ENCODE data around the gene PEMT. TPM values are rescaled to one million over a fixed set of nuclear protein-coding genes. Genes with fewer than 3 reads are reported as not detected.

Gene PEMT
- total and polyA plus RNA-seq, 9 donors: 6.6 to 62.8 (median 32.5) TPM

- Histone ChIP-seq H3K27ac (no peak overlapping the region), H3K36me3 (no peaks in the 10 kb centered on the region), H3K4me1 (ENCODE audit: insufficient read depth) (peaks cover 4% of the 10 kb centered on the region), H3K9me3 (no peaks in the 10 kb centered on the region), H3K27me3 (no peaks in the 10 kb centered on the region), H3K4me3 (no peak overlapping the region)
- no peak for DNase-seq
- 76 to 79% (median 77%) methylated on average over 5 of the region's 5 CpGs for WGBS, 3 donors
- TF ChIP-seq EP300 (IDR thresholded peaks at IDR 0.05) (no peak), POLR2A (IDR thresholded peaks at IDR 0.05) (no peak), CTCF (IDR thresholded peaks at IDR 0.05) (no peak)
- intact Hi-C loops (cut with DNase I): no loop called here
Observed at GRCh38 chr17:17518951-17519350, 72.6 kb downstream of the PEMT start.

GRCh38 chr17:17518014-17518413, 73.5 kb downstream of the PEMT start:
- DNase-seq: no peak
- 85 to 86% (median 85%) methylated on average over 15 of the region's 15 CpGs for WGBS, 3 donors
- H3K4me3 ChIP-seq: no peak overlapping the region
- intact Hi-C loops (cut with DNase I): no loop called here
- no peak overlapping the region for H3K27ac ChIP-seq
- no peaks in the 10 kb centered on the region for H3K27me3 ChIP-seq
- no peaks in the 10 kb centered on the region for H3K9me3 ChIP-seq
- H3K4me1 ChIP-seq (ENCODE audit: insufficient read depth): no peaks in the 10 kb centered on the region
- TF ChIP-seq CTCF (IDR thresholded peaks at IDR 0.05) (no peak), POLR2A (IDR thresholded peaks at IDR 0.05) (no peak), EP300 (IDR thresholded peaks at IDR 0.05) (no peak)
- no peaks in the 10 kb centered on the region for H3K36me3 ChIP-seq

GRCh38 chr17:17516941-17517720, 74.4 kb downstream of the PEMT start:
- Histone ChIP-seq H3K4me1 (ENCODE audit: insufficient read depth) (no peaks in the 10 kb centered on the region), H3K27me3 (no peaks in the 10 kb centered on the region), H3K27ac (no peak overlapping the region), H3K9me3 (no peaks in the 10 kb centered on the region), H3K4me3 (no peak overlapping the region), H3K36me3 (no peaks in the 10 kb centered on the region)
- DNase-seq: no peak
- intact Hi-C loops (cut with DNase I): no loop called here
- WGBS, 3 donors: 89 to 95% (median 90%) methylated on average over 14 of the region's 14 CpGs
- TF ChIP-seq CTCF (IDR thresholded peaks at IDR 0.05): no peak
- no peak for TF ChIP-seq POLR2A (IDR thresholded peaks at IDR 0.05)
- no peak for TF ChIP-seq EP300 (IDR thresholded peaks at IDR 0.05)

GRCh38 chr17:17515934-17516930, 75.3 kb downstream of the PEMT start:
- H3K27ac ChIP-seq: no peak overlapping the region
- no peaks in the 10 kb centered on the region for H3K4me1 ChIP-seq (ENCODE audit: insufficient read depth)
- intact Hi-C loops (cut with DNase I): no loop called here
- H3K27me3 ChIP-seq: no peaks in the 10 kb centered on the region
- no peaks in the 10 kb centered on the region for H3K9me3 ChIP-seq
- DNase-seq: no peak
- H3K36me3 ChIP-seq: no peaks in the 10 kb centered on the region
- TF ChIP-seq POLR2A (IDR thresholded peaks at IDR 0.05): no peak
- TF ChIP-seq EP300 (IDR thresholded peaks at IDR 0.05): no peak
- TF ChIP-seq CTCF (IDR thresholded peaks at IDR 0.05): no peak
- WGBS, 3 donors: 76 to 81% (median 81%) methylated on average over 21 of the region's 21 CpGs
- no peak overlapping the region for H3K4me3 ChIP-seq
